MM.1S (cell line): ENCODE data around the gene SHISA5.
A peak's percentile ranks its signal among the peaks of the same experiment; 100 is the strongest.
"Not testable (repeated sequence)": the region's sequence is repeated elsewhere in the genome, so short reads cannot be mapped to it uniquely, and the experiment has no call there.

ENCODE experiments used
- DNase-seq: peaks from one replicate; pipeline ENCODE4 v3.0.0-alpha.2; 2015
- H2AFZ ChIP-seq: fragments of 300-600 bp; sonication (generic); 2 replicates; pipeline ENCODE4 v1.6.0; 2016; ENCODE audit warnings: antibody characterized with exemption, low read length
- H3F3A ChIP-seq: fragments of 300-600 bp; sonication (generic); 2 replicates; pipeline ENCODE4 v1.6.1; 2016; ENCODE audit warnings: mild to moderate bottlenecking, antibody characterized with exemption, low read length, moderate library complexity, mixed read lengths; ENCODE audit not compliant: insufficient read depth
- H3K27ac ChIP-seq: fragments of 300-600 bp; sonication (generic); 2 replicates; pipeline ENCODE4 v1.5.1; 2016; ENCODE audit warnings: mild to moderate bottlenecking, low read length
- H3K27me3 ChIP-seq: fragments of 300-600 bp; sonication (generic); replicated peaks from 2 replicates; pipeline ENCODE4 v1.6.0; 2016; ENCODE audit warnings: low read length; ENCODE audit not compliant: insufficient read depth
- H3K36me3 ChIP-seq: fragments of 300-600 bp; sonication (generic); replicated peaks from 2 replicates; pipeline ENCODE4 v1.6.1; 2016; ENCODE audit warnings: mild to moderate bottlenecking, low read length, mixed read lengths; ENCODE audit not compliant: insufficient read depth
- H3K4me1 ChIP-seq: fragments of 300-600 bp; sonication (generic); 2 replicates; pipeline ENCODE4 v1.6.1; 2016; ENCODE audit warnings: low read length, mixed read lengths
- H3K4me2 ChIP-seq: fragments of 300-600 bp; sonication (generic); 2 replicates; pipeline ENCODE4 v1.6.0; 2016; ENCODE audit warnings: low read depth, low read length
- H3K4me3 ChIP-seq: fragments of 300-600 bp; sonication (generic); 2 replicates; pipeline ENCODE4 v1.5.1; 2016; ENCODE audit warnings: low read length, mixed read lengths
- H3K79me2 ChIP-seq: fragments of 300-600 bp; sonication (generic); 2 replicates; pipeline ENCODE4 v1.6.1; 2016; ENCODE audit warnings: mixed run types, low read length, mixed read lengths
- H3K9ac ChIP-seq: fragments of 300-600 bp; sonication (generic); 2 replicates; pipeline ENCODE4 v1.6.1; 2016; ENCODE audit warnings: low read length, mixed read lengths
- H3K9me2 ChIP-seq: fragments of 300-600 bp; sonication (generic); replicated peaks from 2 replicates; pipeline ENCODE4 v1.6.1; 2016; ENCODE audit warnings: mild to moderate bottlenecking, low read length, mixed read lengths; ENCODE audit not compliant: insufficient read depth
- H3K9me3 ChIP-seq: fragments of 300-600 bp; sonication (generic); replicated peaks from 2 replicates; pipeline ENCODE4 v1.6.1; 2016; ENCODE audit warnings: mild to moderate bottlenecking, low read length, mixed read lengths; ENCODE audit not compliant: insufficient read depth
- H4K20me1 ChIP-seq: fragments of 300-600 bp; sonication (generic); 2 replicates; pipeline ENCODE4 v1.6.1; 2016; ENCODE audit warnings: mild to moderate bottlenecking, low read length, moderate library complexity, mixed read lengths; ENCODE audit not compliant: insufficient read depth
- CTCF ChIP-seq: fragments of 300-600 bp; sonication (generic); IDR thresholded peaks from 2 replicates; pipeline ENCODE4 v1.5.1; 2016; ENCODE audit warnings: antibody characterized with exemption, low read length, mixed read lengths
- EZH2 ChIP-seq: fragments of 300-600 bp; sonication (generic); optimal IDR thresholded peaks from 2 replicates; pipeline ENCODE3; 2017; ENCODE audit warnings: low read depth, mild to moderate bottlenecking, antibody characterized with exemption, low read length, mixed read lengths
- EZH2phosphoT487 ChIP-seq: fragments of 300-600 bp; sonication (generic); IDR thresholded peaks from 2 replicates; pipeline ENCODE4 v1.6.1; 2018; ENCODE audit warnings: antibody characterized with exemption, low read length

SHISA5 gene

GRCh38 chr3:48486952-48487351 lies 17.0 kb downstream of the SHISA5 start:
- Histone ChIP-seq H4K20me1 (no peaks in the 10 kb centered on the region), H3F3A (no peaks in the 10 kb centered on the region), H3K4me1 (no peaks in the 10 kb centered on the region), H2AFZ (no peak overlapping the region), H3K9ac (no peak overlapping the region), H3K4me2 (no peak overlapping the region), H3K9me2 (no peaks in the 10 kb centered on the region), H3K4me3 (no peak overlapping the region), H3K27me3 (0 out of 2 replicates have a peak, but pooled peaks cover 3% of the 10 kb centered on the region), H3K9me3 (no peaks in the 10 kb centered on the region), H3K27ac (no peak overlapping the region), H3K79me2 (no peaks in the 10 kb centered on the region), H3K36me3 (no peaks in the 10 kb centered on the region)
- DNase-seq: no peak
- TF ChIP-seq CTCF (no peak), EZH2phosphoT487 (no peak), EZH2 (no peak)

DNA sequence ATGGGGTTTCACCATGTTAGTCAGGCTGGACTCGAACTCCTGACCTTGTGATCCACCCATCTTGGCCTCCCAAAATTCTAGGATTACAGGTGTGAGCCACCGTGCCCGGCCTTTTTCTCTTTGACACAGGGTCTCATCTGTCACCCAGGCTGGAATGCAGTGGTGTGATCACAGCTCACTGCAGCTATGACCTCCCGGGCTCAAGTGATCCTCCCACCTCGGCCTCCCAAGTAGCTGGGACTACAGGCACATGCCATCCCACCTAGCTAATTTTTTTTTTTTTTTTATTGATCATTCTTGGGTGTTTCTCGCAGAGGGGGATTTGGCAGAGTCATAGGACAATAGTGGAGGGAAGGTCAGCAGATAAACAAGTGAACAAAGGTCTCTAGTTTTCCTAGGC lies 21.2 kb downstream of the SHISA5 start:
- H3K36me3 ChIP-seq, H3K9me3 ChIP-seq, H3K27me3 ChIP-seq, H3K9ac ChIP-seq, H3F3A ChIP-seq, H3K4me3 ChIP-seq, H3K79me2 ChIP-seq, H2AFZ ChIP-seq, H3K27ac ChIP-seq, H4K20me1 ChIP-seq, H3K9me2 ChIP-seq, DNase-seq, H3K4me2 ChIP-seq, H3K4me1 ChIP-seq: not testable (repeated sequence)

GRCh38 chr3:48480891-48481290 lies 23.1 kb downstream of the SHISA5 start:
- H3K9me3 ChIP-seq, H3K4me1 ChIP-seq, H3K9me2 ChIP-seq, H3K27ac ChIP-seq, H3K36me3 ChIP-seq, H3K79me2 ChIP-seq, H3K4me3 ChIP-seq, H4K20me1 ChIP-seq, H2AFZ ChIP-seq, H3K4me2 ChIP-seq, H3K27me3 ChIP-seq, H3K9ac ChIP-seq, DNase-seq, H3F3A ChIP-seq: not testable (repeated sequence)

- Histone ChIP-seq H3K9me3 (no peaks in the 10 kb centered on the region), H3K79me2 (no peaks in the 10 kb centered on the region), H3K9ac (peak overlapping the region; percentile 24; the same call in 1 of the 2 replicates), H3F3A (peaks cover 8% of the 10 kb centered on the region; the same call in 1 of the 2 replicates), H4K20me1 (no peaks in the 10 kb centered on the region), H3K4me3 (no peak overlapping the region), H3K4me1 (peaks cover 10% of the 10 kb centered on the region), H2AFZ (peak overlapping the region; percentile 60), H3K9me2 (no peaks in the 10 kb centered on the region), H3K36me3 (no peaks in the 10 kb centered on the region), H3K4me2 (peak overlapping the region; percentile 22), H3K27ac (peak overlapping the region; percentile 51), H3K27me3 (no peaks in the 10 kb centered on the region)
- DNase-seq: peak; percentile 89
- TF ChIP-seq EZH2phosphoT487 (no peak), CTCF (peak; percentile 7; the same call in 1 of the 2 replicates)
Measured at GRCh38 chr3:48478626-48479555, 25.1 kb downstream of the SHISA5 start.
